B cell (primary cell): ENCODE data around the gene PTEN.

ENCODE experiments used
- CTCF ChIP-seq: fragments of 200-600 bp; IDR thresholded peaks from one replicate; pipeline ENCODE4 v1.8.0; 2022; ENCODE audit warnings: antibody characterized with exemption, mild to moderate bottlenecking
- EZH2 ChIP-seq: IDR thresholded peaks from 2 replicates; pipeline ENCODE4 v1.6.1; 2012; ENCODE audit warnings: borderline replicate concordance, low read depth, mild to moderate bottlenecking, moderate library complexity, low read length; ENCODE audit not compliant: insufficient read depth, poor library complexity, severe bottlenecking

- TF ChIP-seq CTCF (no peak), EZH2 (no peak)
Observed at GRCh38 chr10:87826653-87827052, 36.8 kb upstream of the PTEN start.
